Heart left ventricle (tissue), 16 donors: ENCODE results near the gene PRDM11. TPM values are rescaled to one million over a fixed set of nuclear protein-coding genes. Genes with fewer than 3 reads are reported as not detected.
"Not testable (repeated sequence)": the region's sequence is repeated elsewhere in the genome, so short reads cannot be mapped to it uniquely, and the experiment has no call there.

Source experiments
- ATAC-seq, 4 donors: fragments of 200-7000 bp; cut with Tn5 transposase; one replicate each; pipeline ENCODE4 v1.9.1; 2020 to 2022; ENCODE audit warnings: moderate library complexity in 4 of 4, mild to moderate bottlenecking in 3 of 4, moderate number of reproducible peaks in 1 of 4
- DNase-seq, 5 donors: peaks; one replicate each; pipeline ENCODE4 v3.0.0-alpha.2; 2020
- H3K27ac ChIP-seq, 12 donors: fragments of 200-600 bp; sonication (generic) in 4 of 12; one replicate each; pipeline versions ENCODE4 v1.5.0 to v1.8.0; 2016 to 2022; ENCODE audit warnings: mild to moderate bottlenecking in 2 of 12
- H3K27me3 ChIP-seq, 9 donors: fragments of 200-600 bp; sonication (generic) in 2 of 9; one replicate each; pipeline versions ENCODE4 v1.5.1 to v1.8.0; 2016 to 2022; ENCODE audit warnings: mild to moderate bottlenecking in 3 of 9
- H3K36me3 ChIP-seq, 9 donors: fragments of 200-600 bp; sonication (generic) in 2 of 9; one replicate each; pipeline versions ENCODE4 v1.5.0 to v1.8.0; 2018 to 2022; ENCODE audit warnings: mild to moderate bottlenecking in 2 of 9
- H3K4me1 ChIP-seq, 12 donors: fragments of 200-600 bp; sonication (generic) in 4 of 12; one replicate each; pipeline versions ENCODE4 v1.5.0 to v1.8.0; 2016 to 2022; ENCODE audit warnings: mild to moderate bottlenecking in 3 of 12
- H3K4me3 ChIP-seq, 12 donors: fragments of 200-600 bp; sonication (generic) in 4 of 12; one replicate each; pipeline versions ENCODE4 v1.5.0 to v1.8.0; 2017 to 2022; ENCODE audit warnings: mild to moderate bottlenecking in 9 of 12, moderate library complexity in 4 of 12
- H3K9me3 ChIP-seq, 12 donors: fragments of 200-600 bp; sonication (generic) in 4 of 12; one replicate each; pipeline versions ENCODE4 v1.5.0 to v1.8.0; 2016 to 2022; ENCODE audit warnings: mild to moderate bottlenecking in 1 of 12
- CTCF ChIP-seq, 12 donors: fragments of 200-600 bp; sonication (generic) in 4 of 12; IDR thresholded peaks; one replicate each; pipeline versions ENCODE4 v1.5.0 to v1.8.0; 2018 to 2022; ENCODE audit warnings: antibody characterized with exemption in 12 of 12, mild to moderate bottlenecking in 5 of 12
- POLR2A ChIP-seq, 2 donors: fragments of 450-650 bp; IDR thresholded peaks; one replicate each; pipeline ENCODE4 v1.6.1; 2017; ENCODE audit warnings: antibody characterized with exemption in 2 of 2, mild to moderate bottlenecking in 2 of 2, moderate library complexity in 2 of 2
- WGBS, 4 donors: extraction: QIAGEN DNeasy Blood & Tissue Kit in 2 of 4; methylation state at CpG; one replicate each; pipeline versions ENCODE4 v1.1.5 to v1.1.7; 2013 to 2018; 5-methylcytosine and 5-hydroxymethylcytosine counted together
- intact Hi-C, 10 donors: fragments of 100-400 bp; cut with DNase I; formaldehyde crosslinking; loops; one replicate each; pipeline versions ENCODE4 v1.11.1 to v1.14.2; 2022
- polyA plus RNA-seq, 2 donors: library from polyadenylated mRNA; stranded (reverse); fragments of 200-250 nt; gene quantifications; one replicate each; pipeline ENCODE4 v1.2.3, GENCODE V29; 2013
- total RNA-seq, 9 donors: library from RNA; depleted of rRNA in 2 of 9; stranded (reverse); fragments of >200 nt in 2 of 9; fragmentation: NEBNext Ultra II Directional in 3 of 9; extraction: Animal tissue kit (Norgen Biotek cat#: 25700) in 3 of 9; gene quantifications; one replicate each; pipeline versions ENCODE4 v1.1.0 to v1.2.4, GENCODE V29; 2016 to 2023
- donor health status: ischemic (EF 13 %, LVEDD 7.1; RV severe dilation, severe dysfunction).
- donor health status: healthy with polysubstance abuse.
- donor health status: DM: no; HTN: yes; CAD: no.
- donor health status: DM: no; HTN: no; CAD: no.
- donor health status: ischemic (EF 25% LVEDD 6.9; RV normal size, moderate dysfunction).
- donor health status: ischemic (EF 25% LVEDD 5.7; RV mildly dilated, moderate dysfunction).
- donor health status: healthy.
- donor health status: DM: yes; HTN: yes; CAD: no.
- donor health status: ischemic (EF 35%, LVEDD 5.7; RV mildly dilated, moderate dysfunction).
- donor health status: nonischemic (EF 11% LVEDD 7.7; RV severe dilation, severe dysfunction).
- donor health status: DM: yes; HTN: yes; CAD: no.
- donor health status: PGD.
- donor health status: ischemic (EF 29% LVEDD 5.4; RV normal size, mild dysfunction).
- donor health status: nonischemic (EF 23%, LVEDD 6.1; RV moderate dilation, normal function).

PRDM11 gene
- total and polyA plus RNA-seq, 11 donors: 4.5 to 29.6 (median 18.2) TPM

- Histone ChIP-seq H3K36me3 (no peaks in the 10 kb centered on the region), H3K4me1 (peaks cover 0 to 8% (median 1%) of the 10 kb centered on the region in 12 donors), H3K4me3 (no peak overlapping the region), H3K9me3 (no peaks in the 10 kb centered on the region), H3K27ac (no peak overlapping the region), H3K27me3 (peaks cover 0 to 9% (median 0%) of the 10 kb centered on the region in 9 donors)
- ATAC-seq (no peak), DNase-seq (no peak)
- TF ChIP-seq CTCF (IDR thresholded peaks at IDR 0.05) (no peak), POLR2A (IDR thresholded peaks at IDR 0.05) (no peak)
- intact Hi-C loops: no loop called here
- WGBS, 4 donors: 83 to 94% (median 91%) methylated on average over 1 to 2 of the region's 2 CpGs
Observed at GRCh38 chr11:45248501-45249011, 102.1 kb downstream of the PRDM11 start.

- H3K9me3 ChIP-seq, ATAC-seq, H3K36me3 ChIP-seq, intact Hi-C loops, H3K4me3 ChIP-seq, H3K27ac ChIP-seq, DNase-seq, H3K4me1 ChIP-seq: not testable (repeated sequence)
- 90 to 100% (median 97%) methylated on average over 1 of the region's 1 CpG for WGBS, 4 donors
- peaks cover 0 to 11% (median 0%) of the 10 kb centered on the region in 9 donors for H3K27me3 ChIP-seq
Observed at GRCh38 chr11:45249372-45249771, 102.9 kb downstream of the PRDM11 start.

- DNase-seq (no peak), ATAC-seq (no peak)
- TF ChIP-seq POLR2A (IDR thresholded peaks at IDR 0.05): no peak
- TF ChIP-seq CTCF (IDR thresholded peaks at IDR 0.05): no peak
- intact Hi-C loops: loop anchor here in 2 of 10 donors (5.0 kb wide), 3 partner anchors 77 to 138 kb away; no protein-coding TSS in a partner anchor
- no peaks in the 10 kb centered on the region for H3K36me3 ChIP-seq
- peaks cover 0 to 14% (median 0%) of the 10 kb centered on the region in 9 donors for H3K27me3 ChIP-seq
- WGBS, 4 donors: 63 to 79% (median 68%) methylated on average over 3 of the region's 3 CpGs
- peaks cover 0 to 8% (median 1%) of the 10 kb centered on the region in 12 donors for H3K4me1 ChIP-seq
- H3K9me3 ChIP-seq: no peaks in the 10 kb centered on the region
- no peak overlapping the region for H3K4me3 ChIP-seq
- no peak overlapping the region for H3K27ac ChIP-seq
Observed at GRCh38 chr11:45250035-45250718, 103.7 kb downstream of the PRDM11 start.

GRCh38 chr11:45252134-45252856 lies 105.9 kb downstream of the PRDM11 start:
- TF ChIP-seq POLR2A (IDR thresholded peaks at IDR 0.05) (no peak), CTCF (IDR thresholded peaks at IDR 0.05) (peak; percentile 46 to 73 (median 60))
- H3K27me3 ChIP-seq: peaks cover 0 to 14% (median 0%) of the 10 kb centered on the region in 9 donors
- WGBS, 4 donors: 38 to 71% (median 51%) methylated on average over 5 to 22 of the region's 22 CpGs
- peak; percentile 35 to 71 (median 68) for DNase-seq
- H3K36me3 ChIP-seq: no peaks in the 10 kb centered on the region
- peak overlapping the region in 4 of 12 donors; percentile 1 to 15 (median 8) for H3K4me3 ChIP-seq
- H3K4me1 ChIP-seq: peaks cover 0 to 3% (median 0%) of the 10 kb centered on the region in 12 donors
- peak; percentile 58 to 94 (median 82) for ATAC-seq
- H3K9me3 ChIP-seq: no peaks in the 10 kb centered on the region
- intact Hi-C loops: loop anchor here in 2 of 10 donors (5.0 kb wide), 3 partner anchors 75 to 140 kb away; no protein-coding TSS in a partner anchor
- no peak overlapping the region for H3K27ac ChIP-seq
